Gastroesophageal sphincter (tissue), 3 donors: ENCODE results near the gene REC114.

Experiments used
- POLR2AphosphoS5 ChIP-seq: sonication (generic); formaldehyde crosslinking; IDR thresholded peaks from one replicate; pipeline ENCODE4 v1.6.1; 2017; ENCODE audit warnings: antibody characterized with exemption
- TF ChIP-seq, protein P1 (sequence below), 4 experiments: fragments of 200-600 bp in 2 of 4; fragments of 450-650 bp in 2 of 4; sonication (generic) in 1 of 4; IDR thresholded peaks; one replicate each; pipeline ENCODE4 v1.5.1; 2017 to 2019; ENCODE audit warnings: antibody characterized with exemption in 4 of 4, mild to moderate bottlenecking in 2 of 4, moderate library complexity in 2 of 4

DNA sequence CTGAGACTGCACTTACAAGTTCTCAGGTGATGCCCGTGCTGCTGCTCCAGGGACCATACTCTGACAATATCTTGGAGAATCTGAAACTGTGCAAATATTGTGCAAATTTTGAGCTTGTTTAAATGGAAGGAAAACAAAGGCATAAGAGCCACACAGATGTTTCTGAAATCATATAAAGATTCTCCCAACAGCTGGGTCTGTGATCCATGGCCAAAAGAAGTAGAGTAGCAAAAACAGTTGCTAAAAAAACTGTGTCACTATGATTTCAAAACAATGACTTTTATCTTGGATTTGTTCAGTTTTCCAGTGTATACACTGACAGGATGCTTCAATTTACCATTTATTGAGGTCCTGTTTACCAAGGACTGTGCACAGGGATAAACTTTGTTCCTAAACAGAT, 164.9 kb downstream of the REC114 start:
- TF ChIP-seq, protein P1, sequence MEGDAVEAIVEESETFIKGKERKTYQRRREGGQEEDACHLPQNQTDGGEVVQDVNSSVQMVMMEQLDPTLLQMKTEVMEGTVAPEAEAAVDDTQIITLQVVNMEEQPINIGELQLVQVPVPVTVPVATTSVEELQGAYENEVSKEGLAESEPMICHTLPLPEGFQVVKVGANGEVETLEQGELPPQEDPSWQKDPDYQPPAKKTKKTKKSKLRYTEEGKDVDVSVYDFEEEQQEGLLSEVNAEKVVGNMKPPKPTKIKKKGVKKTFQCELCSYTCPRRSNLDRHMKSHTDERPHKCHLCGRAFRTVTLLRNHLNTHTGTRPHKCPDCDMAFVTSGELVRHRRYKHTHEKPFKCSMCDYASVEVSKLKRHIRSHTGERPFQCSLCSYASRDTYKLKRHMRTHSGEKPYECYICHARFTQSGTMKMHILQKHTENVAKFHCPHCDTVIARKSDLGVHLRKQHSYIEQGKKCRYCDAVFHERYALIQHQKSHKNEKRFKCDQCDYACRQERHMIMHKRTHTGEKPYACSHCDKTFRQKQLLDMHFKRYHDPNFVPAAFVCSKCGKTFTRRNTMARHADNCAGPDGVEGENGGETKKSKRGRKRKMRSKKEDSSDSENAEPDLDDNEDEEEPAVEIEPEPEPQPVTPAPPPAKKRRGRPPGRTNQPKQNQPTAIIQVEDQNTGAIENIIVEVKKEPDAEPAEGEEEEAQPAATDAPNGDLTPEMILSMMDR (IDR thresholded peaks at IDR 0.05) = no peak
- no peak for TF ChIP-seq POLR2AphosphoS5
